ENCODE measurements around the gene RIPK1. TPM values are rescaled to one million over a fixed set of nuclear protein-coding genes. Genes with fewer than 3 reads are reported as not detected.

RIPK1 gene
- total and polyA plus RNA-seq, 2 of the 8 experiments (the other 6 are each of a cell fraction or from before 2014, with no cell fraction given) = 5.9 to 22.9 TPM

DNA sequence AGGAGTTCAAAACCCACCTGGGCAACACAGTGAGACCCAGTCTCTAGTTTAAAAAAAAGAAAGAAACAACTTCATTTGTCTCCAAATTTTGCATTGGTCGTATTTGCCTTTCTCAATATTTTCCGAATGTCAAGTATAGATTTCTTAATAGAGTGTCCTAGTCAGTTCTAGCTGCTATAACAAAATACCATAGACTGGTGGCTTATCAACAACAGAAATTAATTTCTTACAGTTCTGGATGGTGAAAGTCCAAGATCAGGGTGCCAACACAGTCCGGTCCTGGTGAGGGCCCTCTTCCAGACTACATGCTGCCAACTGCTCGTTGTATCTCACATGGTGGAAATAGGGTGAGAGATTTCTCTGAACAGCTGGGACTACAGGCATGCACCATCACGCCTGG, 34.6 kb upstream of the RIPK1 start:
- FAIRE-seq = no peak
- no peaks in the 10 kb centered on the region for H3K27me3 ChIP-seq (replicated peaks in 1 of 4; ENCODE audit: control insufficient read depth in 3 of 4, extremely low read depth in 1 of 4, insufficient read depth in 3 of 4, low read length in 3 of 4)
- H4K5ac ChIP-seq (ENCODE audit: insufficient read length, low read depth, low read length) = no peak overlapping the region
- no peaks in the 10 kb centered on the region for H3K79me1 ChIP-seq (ENCODE audit: low read depth, low read length)
- H2BK20ac ChIP-seq (ENCODE audit: low read length) = no peak overlapping the region
- H3K23ac ChIP-seq (ENCODE audit: insufficient read length) = no peak overlapping the region
- H2BK120ac ChIP-seq (replicated peaks; ENCODE audit: low read depth, low read length) = no peak overlapping the region
- no peak overlapping the region for H4K8ac ChIP-seq (ENCODE audit: extremely low read depth, insufficient read depth, low read length)
- POLR2A ChIA-PET (ENCODE audit: partially characterized antibody) = no interaction called here
- no peaks in the 10 kb centered on the region for H4K20me1 ChIP-seq (replicated peaks in 1 of 2; ENCODE audit: control insufficient read depth in 1 of 2, insufficient read depth in 2 of 2, low read length in 2 of 2)
- no peaks in the 10 kb centered on the region for H3K9me3 ChIP-seq (ENCODE audit: insufficient read depth in 2 of 2, low read depth in 1 of 2, low read length in 1 of 2)
- no peak overlapping the region for H2AK5ac ChIP-seq (ENCODE audit: low read depth, low read length)
- H3K23me2 ChIP-seq (ENCODE audit: low read depth, low read length) = no peaks in the 10 kb centered on the region
- CTCF ChIA-PET (ENCODE audit: partially characterized antibody) = no interaction called here
- no peak overlapping the region for H2BK12ac ChIP-seq (ENCODE audit: low read depth, low read length)
- no peak overlapping the region for H3K4me2 ChIP-seq (ENCODE audit: insufficient read depth in 1 of 2, low read depth in 2 of 2, low read length in 2 of 2)
- H3K79me2 ChIP-seq (ENCODE audit: control insufficient read depth in 1 of 2, insufficient read depth in 2 of 2, low read length in 2 of 2) = no peaks in the 10 kb centered on the region
- no peak overlapping the region for H3K4ac ChIP-seq (replicated peaks; ENCODE audit: insufficient read length, low read depth, low read length)
- no peak overlapping the region for H2AFZ ChIP-seq (ENCODE audit: low read length)
- H2BK5ac ChIP-seq (ENCODE audit: low read depth, low read length) = no peak overlapping the region
- H3K27ac ChIP-seq (ENCODE audit: low read depth, low read length) = no peak overlapping the region
- WGBS, 2 experiments (ENCODE audit: extremely low coverage in 1 of 2, insufficient coverage in 1 of 2, insufficient read length in 1 of 2, insufficient replicate concordance in 2 of 2, low coverage in 1 of 2, low lambda C conversion rate in 2 of 2, missing lambda C conversion rate in 1 of 2) = 91% methylated on average over 5 of the region's 5 CpGs; no CpG with 5 or more reads in 1 of the 2 experiments
- H3K4me3 ChIP-seq (ENCODE audit: extremely low read depth in 1 of 4, insufficient read depth in 2 of 4, low read depth in 3 of 4, low read length in 4 of 4) = no peak overlapping the region
- no peak for DNase-seq (ENCODE audit: low read depth in 1 of 2, low spot score in 2 of 2)
- no peak overlapping the region for H2BK15ac ChIP-seq (ENCODE audit: low read length)
- H4K91ac ChIP-seq (replicated peaks; ENCODE audit: insufficient read length, low read length) = no peak overlapping the region
- H3K18ac ChIP-seq (ENCODE audit: extremely low read depth, low read length) = no peak overlapping the region
- no peak overlapping the region for H3K56ac ChIP-seq (replicated peaks; ENCODE audit: insufficient read length, low read depth, low read length)
- H3K14ac ChIP-seq (ENCODE audit: insufficient read length) = no peak overlapping the region
- no peak overlapping the region for H3K9ac ChIP-seq (replicated peaks in 1 of 4; ENCODE audit: extremely low read depth in 1 of 4, low read depth in 3 of 4, low read length in 3 of 4)
- H3K4me1 ChIP-seq (replicated peaks in 1 of 4; ENCODE audit: control insufficient read depth in 3 of 4, insufficient read depth in 4 of 4, low read length in 3 of 4) = peaks cover 0 to 4% (median 0%) of the 10 kb centered on the region in 4 experiments; a peak in 2 of 7 replicates
- H3K36me3 ChIP-seq (ENCODE audit: control insufficient read depth in 2 of 4, insufficient read depth in 4 of 4, low read length in 3 of 4) = no peaks in the 10 kb centered on the region
- no peak for TF ChIP-seq CREB1 (IDR thresholded peaks at IDR 0.05)
- TF ChIP-seq POLR2A (IDR thresholded peaks at IDR 0.05; ENCODE audit: control extremely low read depth in 1 of 2, low read depth in 2 of 2, low read length in 2 of 2) = no peak
- no peak for TF ChIP-seq TBP (IDR thresholded peaks at IDR 0.05; ENCODE audit: low read depth, low read length)
- TF ChIP-seq KDM4A (IDR thresholded peaks at IDR 0.05; ENCODE audit: low read depth, low read length, severe bottlenecking) = no peak
- no peak for TF ChIP-seq CEBPB (IDR thresholded peaks at IDR 0.05; ENCODE audit: low read depth, low read length)
- no peak for TF ChIP-seq BACH1 (IDR thresholded peaks at IDR 0.05; ENCODE audit: low read length)
